Inflammatory macrophage treated with lipopolysaccharide for 1 hour (primary cell): ENCODE data around the gene KRT35.
A peak's percentile ranks its signal among the peaks of the same experiment; 100 is the strongest.

Source experiments
- DNase-seq, 2 donors: peaks; one replicate each; pipeline ENCODE4 v3.0.0-alpha.2; 2020 to 2022

Gene KRT35

GRCh38 chr17:41511716-41512115 is 30.8 kb upstream of the KRT35 start:
- DNase-seq: no peak

DNA sequence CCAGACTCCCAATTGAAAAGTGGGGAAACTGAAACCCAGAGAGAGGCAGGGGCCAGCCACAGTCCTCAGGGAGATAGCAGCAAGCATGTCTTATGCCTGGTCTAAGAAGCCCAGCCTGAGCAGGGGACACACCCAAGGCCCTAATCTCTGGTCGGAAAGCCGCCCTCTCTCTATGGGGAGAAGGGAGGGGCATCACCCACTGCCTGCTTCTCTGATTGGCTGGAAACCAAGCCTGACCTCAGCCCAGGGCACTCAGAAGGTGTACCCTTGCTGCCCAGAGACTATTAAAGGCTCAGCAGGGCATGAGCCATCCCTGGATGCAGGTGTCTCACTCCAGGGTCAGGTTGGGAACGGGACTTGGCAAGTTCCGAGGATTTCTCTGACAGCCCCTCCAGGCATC is 30.2 kb upstream of the KRT35 start:
- no peak for DNase-seq

- DNase-seq: no peak
Measured at GRCh38 chr17:41510251-41511065, 29.5 kb upstream of the KRT35 start.

DNA sequence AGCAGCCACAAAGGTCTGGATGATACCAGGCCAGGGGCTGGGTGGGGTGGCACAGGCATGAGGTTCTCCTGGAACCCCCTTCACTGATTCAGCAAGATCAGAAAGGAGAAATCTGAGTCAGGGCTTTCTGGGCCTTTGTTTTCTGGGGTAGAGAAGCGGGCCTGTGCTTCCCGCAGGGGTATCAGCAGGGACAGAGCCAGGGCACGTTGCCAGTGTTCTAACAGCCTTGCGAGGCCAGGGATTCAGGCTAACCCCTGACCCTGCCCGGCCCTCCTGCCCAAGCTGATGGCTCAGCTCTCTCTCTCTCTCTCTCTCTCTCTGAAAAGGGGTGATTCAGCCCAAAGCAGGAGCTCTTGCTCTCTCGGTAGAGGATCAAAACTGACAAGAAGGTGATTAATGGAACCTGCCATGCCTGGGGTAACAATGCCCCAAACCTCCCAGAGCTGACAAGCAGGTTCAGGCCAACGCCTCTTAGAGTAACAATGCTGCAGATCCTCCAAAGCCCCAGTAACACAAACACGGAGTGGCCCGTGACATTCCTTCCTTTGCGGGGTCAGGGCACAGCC is 26.4 kb upstream of the KRT35 start:
- no peak for DNase-seq

DNA sequence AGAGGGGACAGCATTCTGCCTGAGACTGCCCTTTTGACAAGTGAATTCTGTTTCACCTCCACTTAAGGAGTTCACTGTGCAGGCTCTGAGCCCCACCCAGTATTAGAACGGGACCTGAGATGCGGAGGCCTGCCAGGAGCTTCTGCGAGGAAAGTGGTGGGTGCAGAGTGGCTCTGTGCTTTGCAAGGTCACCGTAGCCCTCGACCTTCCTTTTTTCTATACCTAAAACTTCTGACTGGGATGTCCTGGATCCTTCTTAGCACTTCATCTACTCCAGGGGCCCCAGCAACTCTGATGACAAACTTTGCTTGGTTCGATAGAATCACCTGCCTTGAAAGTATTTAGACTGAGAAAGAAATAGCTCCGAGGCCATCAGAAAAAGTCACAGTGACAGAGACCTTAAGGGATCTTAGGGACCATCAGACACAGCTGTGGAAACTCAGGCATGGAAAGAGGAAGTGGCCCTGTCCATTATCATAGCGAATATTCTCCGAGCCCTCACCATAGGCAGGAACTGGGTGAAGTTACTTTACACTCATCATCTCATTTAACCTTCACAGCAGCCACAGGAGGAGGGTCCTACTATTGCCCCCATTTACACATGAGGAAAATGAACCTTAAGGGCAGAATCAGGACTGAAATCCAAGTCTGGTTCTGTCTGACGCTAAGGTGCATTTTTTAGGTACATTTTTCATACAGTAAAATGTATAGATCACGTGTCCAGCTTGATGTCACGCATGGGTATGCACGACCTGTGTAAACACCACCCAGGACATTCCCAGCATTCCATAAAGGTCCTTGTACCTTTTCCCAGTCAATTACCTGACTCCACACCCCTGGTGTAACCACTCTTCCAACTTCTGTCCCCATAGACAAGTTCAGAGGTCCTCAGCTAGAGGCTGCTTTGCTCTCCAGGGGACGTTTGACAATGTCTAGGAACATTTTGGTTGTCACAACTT is 25.1 kb upstream of the KRT35 start:
- DNase-seq: peak in 1 of 2 donors; percentile 23

- no peak for DNase-seq
Measured at GRCh38 chr17:41505007-41505808, 24.3 kb upstream of the KRT35 start, which contains the start of gene KRT13. KRT13 (minus strand) TSS chr17:41505612; CDS start chr17:41505550, 62 bp downstream.

DNA sequence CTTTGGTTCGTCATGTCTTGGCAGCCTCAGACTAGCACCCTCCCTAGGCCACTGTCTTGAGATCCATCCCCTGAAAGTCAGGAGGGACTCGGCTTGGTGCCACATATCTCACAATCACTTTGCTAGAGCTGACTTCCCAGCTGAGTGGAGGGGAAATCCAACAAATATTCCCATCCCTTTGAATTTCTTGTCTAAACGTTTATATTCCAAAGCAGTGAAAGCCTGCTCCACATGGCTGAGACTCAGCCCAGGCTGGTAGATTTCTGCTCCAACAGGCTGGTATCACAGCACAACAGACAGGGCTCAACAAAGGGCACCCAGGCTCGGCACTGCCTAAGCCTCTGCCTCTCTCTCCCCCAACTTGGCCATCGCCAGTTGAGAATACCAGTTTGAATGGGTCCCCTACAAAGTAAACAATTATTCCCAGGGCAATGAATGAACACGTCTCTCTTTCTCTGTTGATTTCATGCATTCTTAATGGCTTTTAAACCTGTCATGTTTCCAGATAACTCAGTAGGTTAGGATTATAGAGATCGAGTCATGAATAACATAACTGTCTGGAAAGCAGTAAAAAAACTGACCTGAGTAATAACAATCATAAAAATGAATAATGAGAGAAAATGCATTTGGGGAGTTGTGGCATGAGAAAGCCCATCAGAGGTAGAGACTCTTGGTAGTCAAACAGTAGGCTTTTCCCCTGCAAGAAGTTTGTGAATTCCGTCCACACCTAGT is 23.5 kb upstream of the KRT35 start:
- no peak for DNase-seq

GRCh38 chr17:41503202-41503601 is 22.3 kb upstream of the KRT35 start:
- DNase-seq: no peak

DNA sequence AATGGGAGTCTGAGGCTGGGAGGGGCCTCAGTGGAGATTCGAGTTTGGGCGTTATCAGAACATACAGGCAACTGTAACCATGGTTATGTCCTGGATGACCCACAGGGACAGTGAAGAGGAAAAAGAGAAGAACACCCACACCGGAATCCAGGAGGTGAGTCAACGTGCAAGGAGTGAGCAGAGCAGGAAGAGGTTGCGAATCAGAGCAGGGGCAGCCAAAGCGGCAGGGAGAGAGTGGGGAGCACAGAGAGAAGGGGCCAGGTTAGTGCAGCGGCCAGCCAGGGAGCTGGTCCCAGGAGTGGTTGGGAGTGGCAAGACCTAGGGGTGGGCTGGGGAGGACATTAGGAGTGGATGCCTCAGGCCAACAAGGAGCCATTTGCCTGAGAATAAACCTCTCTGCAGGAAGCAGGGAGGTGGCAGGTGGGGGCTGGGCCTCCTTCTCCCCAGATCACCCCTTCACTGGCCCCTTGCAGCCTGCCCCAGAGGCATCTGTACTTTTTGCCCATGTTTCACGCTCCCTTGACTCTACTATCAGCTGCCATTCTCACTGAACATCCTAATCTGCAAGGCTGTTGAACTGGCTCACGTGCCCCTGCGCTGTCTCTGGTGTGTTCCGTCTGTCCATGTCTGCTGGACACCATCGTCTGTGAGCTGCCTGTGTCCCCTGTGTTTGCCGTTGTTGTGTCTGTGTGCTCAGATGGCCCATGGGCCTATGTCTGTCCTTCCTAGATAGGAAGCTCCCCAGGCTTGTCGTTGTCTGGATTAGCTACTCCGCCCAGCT is 19.4 kb upstream of the KRT35 start:
- peak; percentile 13 to 31 for DNase-seq

GRCh38 chr17:41499714-41500113 is 18.8 kb upstream of the KRT35 start:
- DNase-seq: no peak

- peak; percentile 70 to 73 for DNase-seq
Measured at GRCh38 chr17:41498276-41498675, 17.3 kb upstream of the KRT35 start.

DNA sequence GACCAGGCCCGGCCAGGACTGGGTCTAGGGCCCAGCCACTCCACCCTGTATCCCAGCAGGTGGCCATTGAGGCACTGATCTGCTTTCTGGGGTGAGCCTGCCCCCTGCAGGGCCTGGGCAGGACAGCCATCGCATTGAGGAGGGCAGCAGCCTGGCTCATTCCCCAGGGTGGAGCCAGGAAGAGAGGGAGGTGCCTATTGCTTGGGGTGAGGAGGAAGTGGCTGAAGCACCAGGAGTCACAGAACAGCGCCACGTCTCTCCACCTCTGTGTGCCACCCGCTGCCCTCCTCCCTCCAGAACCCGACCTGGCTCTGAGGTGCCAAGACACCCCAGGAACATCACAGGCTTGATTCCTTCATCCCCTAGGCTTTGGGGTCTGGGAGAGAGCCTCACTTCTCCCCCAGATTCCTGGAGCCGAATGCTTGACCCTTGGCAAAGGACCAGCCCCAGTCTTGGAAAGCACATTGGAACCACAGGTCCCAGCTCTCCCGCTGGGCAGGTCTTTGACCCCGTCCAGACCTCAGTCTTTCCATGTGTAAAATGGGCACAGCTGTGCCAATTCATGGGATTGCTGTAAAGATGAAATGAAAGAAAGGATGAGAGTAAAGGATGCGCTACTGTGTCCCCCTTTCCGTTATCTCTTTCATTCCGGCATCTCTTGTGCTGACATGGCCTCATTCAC is 16.0 kb upstream of the KRT35 start:
- DNase-seq: peak; percentile 79 to 86

- no peak for DNase-seq
Measured at GRCh38 chr17:41494524-41494923, 13.6 kb upstream of the KRT35 start.

GRCh38 chr17:41492771-41493170 is 11.8 kb upstream of the KRT35 start:
- peak; percentile 17 to 26 for DNase-seq

DNA sequence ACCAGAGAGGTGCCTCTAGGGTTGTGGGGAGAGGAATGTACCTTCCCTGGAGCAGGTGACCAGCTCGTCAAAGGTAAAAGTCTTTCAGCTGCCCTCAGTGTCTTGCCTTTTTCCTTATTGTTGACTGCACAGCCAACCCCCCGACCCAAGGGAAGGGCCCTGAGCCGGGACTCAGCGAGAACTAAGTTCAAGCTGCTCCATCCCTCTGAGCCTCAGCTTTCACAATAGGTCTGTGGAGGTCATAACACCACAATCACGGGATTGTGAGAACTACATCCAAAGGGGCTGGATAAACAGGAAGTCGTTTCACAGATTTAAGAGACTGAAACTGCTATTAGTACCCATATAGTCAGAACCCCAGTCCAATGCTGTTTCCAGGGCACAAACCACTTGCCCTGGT is 11.4 kb upstream of the KRT35 start:
- DNase-seq: peak; percentile 78 to 83

- DNase-seq: no peak
Measured at GRCh38 chr17:41491476-41491875, 10.5 kb upstream of the KRT35 start.

DNA sequence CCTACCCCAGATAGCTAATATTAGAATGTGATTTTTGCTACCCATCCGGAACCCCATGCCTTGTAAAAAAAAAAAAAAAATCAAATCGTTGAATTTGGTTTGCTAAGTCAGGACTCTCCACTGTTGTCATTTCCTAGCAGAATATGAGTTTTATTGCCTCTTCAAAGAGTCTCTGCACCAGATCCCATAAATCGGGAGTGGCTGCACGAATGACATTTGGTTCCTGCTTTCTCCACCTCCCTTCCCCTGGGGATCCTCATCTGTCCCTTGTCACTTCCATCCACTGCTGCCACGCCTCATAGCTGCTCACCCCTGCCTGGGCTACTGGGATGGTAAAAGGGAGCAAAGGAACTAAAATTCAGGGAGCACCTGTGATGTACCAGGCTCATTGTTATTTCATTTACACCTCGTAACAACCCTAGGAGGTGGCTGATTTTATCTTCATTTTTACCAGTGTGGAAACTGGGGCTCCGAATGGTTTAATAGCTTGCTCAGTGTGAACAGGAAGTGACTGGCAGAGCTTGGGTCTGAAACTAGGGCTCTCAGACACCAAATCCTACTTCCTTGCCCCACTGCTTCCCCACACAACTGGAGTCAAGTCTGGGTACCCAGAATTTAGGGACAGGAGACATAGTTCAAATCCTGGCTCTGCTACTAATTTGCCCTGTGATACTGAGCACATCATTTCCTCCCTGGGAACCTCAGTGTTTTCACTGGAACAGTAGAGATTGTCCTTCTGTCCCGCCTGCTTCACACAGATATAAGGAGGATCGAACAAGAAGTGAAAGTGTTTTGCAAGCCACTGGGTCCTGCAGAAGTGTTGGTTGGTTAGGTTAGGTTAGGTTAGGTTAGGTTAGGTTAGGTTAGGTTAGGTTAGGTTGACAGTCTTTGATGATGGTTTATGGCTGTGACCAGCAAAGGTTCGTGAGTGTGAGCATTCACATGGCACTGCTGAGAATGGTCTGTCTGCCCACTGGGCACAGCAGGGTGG is 9.3 kb upstream of the KRT35 start:
- DNase-seq: peak; percentile 16 to 28

GRCh38 chr17:41489531-41489930 is 8.6 kb upstream of the KRT35 start, which contains the start of gene KRT36:
KRT36 (minus strand) TSS chr17:41489910; CDS start chr17:41489864, 46 bp downstream.
- no peak for DNase-seq
